B cell (primary cell): Measurements from ENCODE around the gene RNF183. TPM values are rescaled to one million over a fixed set of nuclear protein-coding genes. Genes with fewer than 3 reads are reported as not detected.

Source experiments
- ATAC-seq: fragments of 200-7000 bp; cut with Tn5 transposase; one replicate; pipeline ENCODE4 v1.10.0; 2021; ENCODE audit warnings: low read depth, mild to moderate bottlenecking, moderate number of reproducible peaks, moderate library complexity
- CTCF ChIA-PET: fragments of 350-600 bp; sonication (Branson Sonifier 250); formaldehyde crosslinking; loops from one replicate; lab custom pipeline; 2021; ENCODE audit warnings: antibody characterized with exemption, inconsistent platforms; lab: Charles Lee
- POLR2A ChIA-PET: fragments of 350-600 bp; sonication (Branson Sonifier 250); formaldehyde crosslinking; loops from one replicate; lab custom pipeline; 2021; ENCODE audit warnings: antibody characterized with exemption; lab: Charles Lee
- DNase-seq: peaks from one replicate; pipeline ENCODE4 v3.0.0; 2013
- H2AFZ ChIP-seq: 2 replicates; pipeline ENCODE4 v1.6.1; 2012; ENCODE audit warnings: mild to moderate bottlenecking, low read depth, low read length; ENCODE audit not compliant: insufficient read depth, poor library complexity, severe bottlenecking
- H3K27ac ChIP-seq, 2 donors: 1 replicate in 1 of 2; 2 replicates in 1 of 2; pipeline ENCODE4 v1.5.1; 2012 to 2013; ENCODE audit warnings: low read length in 2 of 2, mild to moderate bottlenecking in 2 of 2, moderate library complexity in 1 of 2
- H3K27me3 ChIP-seq, 4 experiments: fragments of 200-600 bp in 1 of 4; sonication (generic) in 1 of 4; replicated peaks in 1 of 4; 1 replicate in 2 of 4; 2 replicates in 2 of 4; pipeline versions ENCODE4 v1.6.1 to v1.7.0; 2013 to 2016; ENCODE audit warnings: low read length in 3 of 4, mild to moderate bottlenecking in 2 of 4, mixed read lengths in 1 of 4, moderate library complexity in 1 of 4; ENCODE audit not compliant: insufficient read depth in 4 of 4, control insufficient read depth in 3 of 4; ENCODE audit errors: control extremely low read depth in 1 of 4
- H3K36me3 ChIP-seq, 2 experiments: replicated peaks in 1 of 2; 1 replicate in 1 of 2; 2 replicates in 1 of 2; pipeline versions ENCODE4 v1.6.1 to v1.7.1; 2013; ENCODE audit warnings: low read length in 1 of 2; ENCODE audit not compliant: insufficient read depth in 2 of 2, control insufficient read depth in 1 of 2; ENCODE audit errors: control extremely low read depth in 1 of 2, extremely low read depth in 1 of 2
- H3K4me1 ChIP-seq, 2 donors: fragments of 200-600 bp in 1 of 2; sonication (generic) in 1 of 2; 1 replicate in 1 of 2; 2 replicates in 1 of 2; pipeline versions ENCODE4 v1.5.1 to v1.6.1; 2013 to 2017; ENCODE audit warnings: low read length in 2 of 2; ENCODE audit not compliant: control insufficient read depth in 2 of 2, insufficient read depth in 2 of 2
- H3K4me2 ChIP-seq: replicated peaks from 2 replicates; pipeline ENCODE3; 2012; ENCODE audit warnings: mild to moderate bottlenecking, low read depth, low read length; ENCODE audit not compliant: poor library complexity, severe bottlenecking
- H3K4me3 ChIP-seq, 5 experiments: fragments of 200-600 bp in 1 of 5; sonication (generic) in 1 of 5; 1 replicate in 3 of 5; 2 replicates in 2 of 5; pipeline versions ENCODE4 v1.5.1 to v1.7.0; 2011 to 2016; ENCODE audit warnings: low read length in 4 of 5, mild to moderate bottlenecking in 4 of 5, low read depth in 2 of 5, control low read depth in 1 of 5, moderate library complexity in 1 of 5; ENCODE audit not compliant: insufficient read depth in 1 of 5; ENCODE audit errors: control extremely low read depth in 1 of 5, extremely low read depth in 1 of 5
- H3K79me2 ChIP-seq: fragments of 200-600 bp; sonication (generic); one replicate; pipeline ENCODE4 v1.6.0; 2016; ENCODE audit warnings: low read length; ENCODE audit not compliant: control insufficient read depth, insufficient read depth
- H3K9ac ChIP-seq: fragments of 200-600 bp; sonication (generic); 2 replicates; pipeline ENCODE4 v1.6.1; 2017; ENCODE audit warnings: mild to moderate bottlenecking, low read length, moderate library complexity
- H3K9me3 ChIP-seq, 3 donors: one replicate each; pipeline versions ENCODE4 v1.6.1 to v1.7.1; 2013; ENCODE audit warnings: low read length in 2 of 3; ENCODE audit not compliant: control insufficient read depth in 2 of 3, insufficient read depth in 1 of 3; ENCODE audit errors: control extremely low read depth in 1 of 3
- H4K20me1 ChIP-seq: 2 replicates; pipeline ENCODE4 v1.6.0; 2012; ENCODE audit warnings: mild to moderate bottlenecking, low read length; ENCODE audit not compliant: insufficient read depth, control insufficient read depth, poor library complexity, severe bottlenecking
- H3K27ac Mint-ChIP-seq: one replicate; pipeline ENCODE4 v1.8.0; 2021; ENCODE audit warnings: mixed read lengths
- H3K27me3 Mint-ChIP-seq: one replicate; pipeline ENCODE4 v1.8.0; 2021; ENCODE audit warnings: mixed read lengths
- H3K4me1 Mint-ChIP-seq: one replicate; pipeline ENCODE4 v1.8.0; 2021; ENCODE audit warnings: mixed read lengths
- H3K4me3 Mint-ChIP-seq: one replicate; pipeline ENCODE4 v1.8.0; 2021; ENCODE audit warnings: mixed read lengths
- H3K9me3 Mint-ChIP-seq: one replicate; pipeline ENCODE4 v1.8.0; 2022; ENCODE audit warnings: mixed read lengths; ENCODE audit not compliant: insufficient read depth
- EZH2 ChIP-seq: IDR thresholded peaks from 2 replicates; pipeline ENCODE4 v1.6.1; 2012; ENCODE audit warnings: borderline replicate concordance, low read depth, mild to moderate bottlenecking, moderate library complexity, low read length; ENCODE audit not compliant: insufficient read depth, poor library complexity, severe bottlenecking
- WGBS: methylation state at CpG from one replicate; pipeline ENCODE4 v1.1.5; 2013; ENCODE audit warnings: missing lambda C conversion rate; ENCODE audit not compliant: insufficient coverage; 5-methylcytosine and 5-hydroxymethylcytosine counted together
- intact Hi-C: fragments of 100-400 bp; cut with micrococcal nuclease; formaldehyde crosslinking; loops from one replicate; pipeline ENCODE4 v1.10.0; 2022
- polyA plus RNA-seq: library from polyadenylated mRNA; depleted of rRNA; stranded (reverse); fragments of >200 nt; gene quantifications from 2 replicates; pipeline ENCODE4 v1.2.3, GENCODE V29; 2012
- total RNA-seq, 2 donors: library from RNA; stranded (reverse); fragments of 120-200 nt in 1 of 2; gene quantifications; 1 replicate in 1 of 2; 2 replicates in 1 of 2; pipeline versions ENCODE4 v1.2.3 to v1.2.4, GENCODE V29; 2013 to 2022
- TF ChIP-seq, protein P1 (sequence below): fragments of 200-600 bp; IDR thresholded peaks from one replicate; pipeline ENCODE4 v1.8.0; 2022; ENCODE audit warnings: antibody characterized with exemption, mild to moderate bottlenecking

Gene RNF183
- total and polyA plus RNA-seq, 2 donors (not counting 1 experiment from before 2014, with no cell fraction given) = 0.04 TPM; not detected in 1

DNA sequence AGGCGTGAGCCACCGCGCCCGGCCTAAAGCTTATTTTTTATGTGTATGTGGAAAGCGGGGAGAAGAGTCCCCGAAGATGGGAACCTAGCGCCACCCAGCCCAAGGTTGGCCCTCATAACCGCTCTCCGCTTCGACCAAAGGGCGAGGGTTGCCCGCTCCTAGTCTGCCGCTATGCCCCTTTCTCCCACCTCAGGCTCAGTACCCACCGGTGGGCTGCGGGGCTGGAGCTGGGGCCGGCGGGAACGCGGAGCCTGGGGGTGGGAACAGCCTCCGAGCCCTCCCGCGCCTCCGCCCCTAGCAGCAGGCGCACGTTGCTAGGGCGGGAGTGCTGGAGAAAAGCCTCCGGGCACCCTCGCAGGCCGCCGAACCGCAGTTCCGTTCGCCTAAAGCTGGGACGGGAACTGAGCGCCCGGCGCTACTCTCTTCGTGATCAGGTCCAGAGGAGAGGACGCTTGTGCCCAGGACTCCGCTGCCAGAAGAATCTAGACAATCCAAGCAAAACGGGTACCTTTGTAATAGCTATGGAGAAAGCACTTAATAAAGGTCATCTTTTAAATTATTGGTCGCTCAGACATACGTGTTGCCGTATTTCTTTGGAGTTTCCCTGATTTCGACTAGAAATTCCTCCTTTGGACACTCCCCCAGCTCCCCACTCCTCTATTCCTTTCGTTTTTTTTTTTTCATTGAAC, 37.0 kb upstream of the RNF183 start, which contains the start of gene WDR31:
Gene WDR31, minus strand, starts transcription at position 265 of the 689 bp plus-strand sequence. CDS start 8,253 bp downstream, outside the sequence.
- ChIA-PET CTCF (interaction anchor here (0.7 to 1.9 kb wide), 9 partner anchors 10 to 318 kb away, joined by 3 to 17 read pairs (median 6); partner anchors contain the start of genes ALAD, BSPRY, CDC26 and POLE3), POLR2A (interaction anchor here (0.9 to 1.4 kb wide), 3 partner anchors 11 to 70 kb away, joined by 3 to 7 read pairs (median 5); partner anchors contain the start of genes C9orf43 and POLE3)
- Histone ChIP-seq H3K4me3 (peak within 1 kb of the TSS; percentile 42 to 85 (median 73)), H3K9me3 (no peaks in the 10 kb centered on the region), H2AFZ (peak within 1 kb of the TSS; percentile 98), H3K27me3 (no peaks in the 10 kb centered on the region), H3K9ac (peak within 1 kb of the TSS; percentile 83), H3K4me2 (peak within 1 kb of the TSS; percentile 89), H3K36me3 (no peaks in the 10 kb centered on the region), H4K20me1 (no peaks in the 10 kb centered on the region), H3K4me1 (peaks cover 8 to 12% of the 10 kb centered on the region in 2 donors), H3K79me2 (no peaks in the 10 kb centered on the region), H3K27ac (peak within 1 kb of the TSS in 1 of 2 donors; percentile 41)
- Mint-ChIP-seq H3K4me3 (peak within 1 kb of the TSS; percentile 90), H3K4me1 (peaks cover 16% of the 10 kb centered on the region), H3K9me3 (no peaks in the 10 kb centered on the region), H3K27ac (peak within 1 kb of the TSS; percentile 84), H3K27me3 (peaks cover 8% of the 10 kb centered on the region)
- peak; percentile 84 for DNase-seq
- TF ChIP-seq EZH2 = no peak
- TF ChIP-seq, protein P1, sequence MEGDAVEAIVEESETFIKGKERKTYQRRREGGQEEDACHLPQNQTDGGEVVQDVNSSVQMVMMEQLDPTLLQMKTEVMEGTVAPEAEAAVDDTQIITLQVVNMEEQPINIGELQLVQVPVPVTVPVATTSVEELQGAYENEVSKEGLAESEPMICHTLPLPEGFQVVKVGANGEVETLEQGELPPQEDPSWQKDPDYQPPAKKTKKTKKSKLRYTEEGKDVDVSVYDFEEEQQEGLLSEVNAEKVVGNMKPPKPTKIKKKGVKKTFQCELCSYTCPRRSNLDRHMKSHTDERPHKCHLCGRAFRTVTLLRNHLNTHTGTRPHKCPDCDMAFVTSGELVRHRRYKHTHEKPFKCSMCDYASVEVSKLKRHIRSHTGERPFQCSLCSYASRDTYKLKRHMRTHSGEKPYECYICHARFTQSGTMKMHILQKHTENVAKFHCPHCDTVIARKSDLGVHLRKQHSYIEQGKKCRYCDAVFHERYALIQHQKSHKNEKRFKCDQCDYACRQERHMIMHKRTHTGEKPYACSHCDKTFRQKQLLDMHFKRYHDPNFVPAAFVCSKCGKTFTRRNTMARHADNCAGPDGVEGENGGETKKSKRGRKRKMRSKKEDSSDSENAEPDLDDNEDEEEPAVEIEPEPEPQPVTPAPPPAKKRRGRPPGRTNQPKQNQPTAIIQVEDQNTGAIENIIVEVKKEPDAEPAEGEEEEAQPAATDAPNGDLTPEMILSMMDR = no peak
- intact Hi-C loops = loop anchor here (1.0 to 2.0 kb wide), 6 partner anchors 11 to 242 kb away; partner anchors contain the start of genes ALAD, C9orf43, CDC26 and HDHD3
- peak; percentile 97 for ATAC-seq
- WGBS = 1% methylated on average over 46 of the region's 46 CpGs

DNA sequence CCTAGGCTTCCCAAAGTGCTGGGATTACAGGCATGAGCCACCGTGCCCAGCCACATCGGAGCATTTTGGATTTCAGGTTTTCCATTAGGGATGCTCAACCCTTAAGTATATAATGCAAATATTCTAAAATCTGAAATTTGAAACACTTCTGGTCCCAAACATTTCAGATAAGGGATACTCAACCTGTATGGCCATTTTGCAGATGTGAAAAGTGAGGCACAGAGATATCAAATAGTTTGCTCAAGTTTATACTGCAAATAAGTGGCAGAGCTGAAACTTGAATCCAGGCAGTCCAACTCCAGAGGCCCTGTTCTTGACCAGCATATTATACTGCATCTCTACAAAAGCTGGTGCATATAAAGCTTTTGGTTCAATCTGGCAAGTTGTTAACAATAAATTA, 34.5 kb upstream of the RNF183 start:
- Mint-ChIP-seq H3K9me3 (no peaks in the 10 kb centered on the region), H3K27me3 (peaks cover 8% of the 10 kb centered on the region), H3K4me3 (no peak overlapping the region), H3K27ac (no peak overlapping the region), H3K4me1 (peaks cover 16% of the 10 kb centered on the region)
- Histone ChIP-seq H3K4me2 (no peak overlapping the region), H3K4me3 (no peak overlapping the region), H3K9me3 (no peaks in the 10 kb centered on the region), H3K9ac (no peak overlapping the region), H3K27me3 (no peaks in the 10 kb centered on the region), H2AFZ (no peak overlapping the region), H3K79me2 (no peaks in the 10 kb centered on the region), H3K36me3 (no peaks in the 10 kb centered on the region), H3K4me1 (peaks cover 8 to 12% of the 10 kb centered on the region in 2 donors), H3K27ac (no peak overlapping the region), H4K20me1 (no peaks in the 10 kb centered on the region)
- intact Hi-C loops = loop anchor here (2.0 kb wide), 1 partner anchor 13 kb away; no protein-coding TSS in a partner anchor
- ChIA-PET POLR2A (no interaction called here), CTCF (no interaction called here)
- no CpG with 5 or more reads among the region's 2 CpGs for WGBS
- TF ChIP-seq, protein P1 = no peak
- TF ChIP-seq EZH2 = no peak
- ATAC-seq (no peak), DNase-seq (no peak)
